ENCODE measurements around the gene UNC119B.

Gene UNC119B

DNA sequence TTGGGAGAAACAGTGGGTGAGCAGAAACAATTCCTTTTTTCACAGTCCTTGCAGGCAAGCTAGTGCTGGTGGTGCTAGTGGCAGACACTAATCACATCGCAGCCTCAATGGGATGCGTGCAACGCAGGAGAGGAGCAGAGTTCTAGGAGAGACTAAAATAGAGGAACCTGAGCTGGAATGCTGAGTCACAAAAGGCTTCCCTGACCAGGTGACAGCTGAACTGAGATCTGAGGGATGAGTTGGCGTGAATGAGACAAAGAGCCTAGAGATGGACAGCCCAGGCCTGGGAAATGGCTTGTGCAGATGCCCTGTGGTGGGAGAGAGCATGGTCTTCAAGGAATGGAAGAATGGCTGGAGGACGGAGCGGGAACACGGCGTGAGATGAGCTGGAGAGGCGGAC is 41.1 kb downstream of the UNC119B start:
- H3K9me3 ChIP-seq (ENCODE audit: control insufficient read depth, insufficient read depth, low read length): no peaks in the 10 kb centered on the region
- no peak overlapping the region for H3K9ac ChIP-seq (ENCODE audit: low read depth, low read length)
- no peaks in the 10 kb centered on the region for H3K36me3 ChIP-seq (ENCODE audit: insufficient read depth, low read length)
- H3K4me1 ChIP-seq (ENCODE audit: insufficient read depth, low read length): no peaks in the 10 kb centered on the region

DNA sequence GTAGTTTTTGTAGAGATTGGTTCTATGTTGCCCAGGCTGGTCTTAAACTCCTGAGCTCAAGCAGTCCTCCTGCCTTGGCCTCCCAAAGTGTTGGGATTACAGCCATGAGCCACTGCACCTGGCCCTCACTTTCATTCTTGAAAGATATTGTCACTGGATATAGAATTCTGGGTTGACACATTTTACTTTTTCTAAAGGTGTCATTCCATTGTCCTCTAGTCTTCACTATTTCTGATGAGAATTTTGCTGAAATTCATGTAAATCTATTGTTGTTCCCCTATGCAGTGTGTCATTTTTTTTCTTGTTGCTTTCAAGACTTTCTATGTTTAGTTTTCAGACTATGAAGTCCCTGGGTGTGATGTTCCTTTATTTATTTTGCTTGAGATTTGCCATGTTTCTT is 44.5 kb downstream of the UNC119B start:
- no peaks in the 10 kb centered on the region for H3K9me3 ChIP-seq (ENCODE audit: control insufficient read depth, insufficient read depth, low read length)
- H3K9ac ChIP-seq (ENCODE audit: low read depth, low read length): no peak overlapping the region
- H3K36me3 ChIP-seq (ENCODE audit: insufficient read depth, low read length): no peaks in the 10 kb centered on the region
- 0 out of 2 replicates have a peak, but pooled peaks cover 3% of the 10 kb centered on the region for H3K4me1 ChIP-seq (ENCODE audit: insufficient read depth, low read length)

GRCh38 chr12:120755269-120755668 is 45.0 kb downstream of the UNC119B start:
- no peak overlapping the region for H3K9ac ChIP-seq (ENCODE audit: low read depth, low read length)
- 0 out of 2 replicates have a peak, but pooled peaks cover 3% of the 10 kb centered on the region for H3K4me1 ChIP-seq (ENCODE audit: insufficient read depth, low read length)
- H3K36me3 ChIP-seq (ENCODE audit: insufficient read depth, low read length): no peaks in the 10 kb centered on the region
- H3K9me3 ChIP-seq (ENCODE audit: control insufficient read depth, insufficient read depth, low read length): no peaks in the 10 kb centered on the region

GRCh38 chr12:120757226-120757742 is 47.0 kb downstream of the UNC119B start:
- 0 out of 2 replicates have a peak, but pooled peaks cover 3% of the 10 kb centered on the region for H3K4me1 ChIP-seq (ENCODE audit: insufficient read depth, low read length)
- no peak overlapping the region for H3K9ac ChIP-seq (ENCODE audit: low read depth, low read length)
- H3K36me3 ChIP-seq (ENCODE audit: insufficient read depth, low read length): no peaks in the 10 kb centered on the region

DNA sequence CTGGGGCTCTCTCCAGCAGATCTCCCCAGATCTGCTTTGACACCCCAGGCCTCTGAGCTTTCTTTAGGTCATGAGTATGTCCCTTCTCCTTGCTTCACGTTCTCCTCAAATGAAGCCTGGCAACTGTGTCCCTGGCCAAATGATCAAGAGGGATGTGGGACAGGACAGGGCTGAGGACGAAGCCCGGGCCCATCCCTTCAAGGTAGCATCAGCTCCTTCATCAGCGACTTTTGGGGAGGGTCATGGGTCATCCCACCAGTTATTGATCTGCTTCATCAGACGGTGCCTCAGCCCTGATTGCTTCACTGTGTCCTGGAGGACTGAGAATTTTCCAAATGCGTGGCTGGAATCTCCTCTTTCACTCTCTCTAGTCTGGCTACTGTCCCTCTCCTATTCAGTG is 47.7 kb downstream of the UNC119B start:
- Histone ChIP-seq H3K9ac (ENCODE audit: low read depth, low read length) (no peak overlapping the region), H3K4me1 (ENCODE audit: insufficient read depth, low read length) (0 out of 2 replicates have a peak, but pooled peaks cover 3% of the 10 kb centered on the region), H3K36me3 (ENCODE audit: insufficient read depth, low read length) (peaks cover 3% of the 10 kb centered on the region; the same call in 1 of the 2 replicates), H3K9me3 (ENCODE audit: control insufficient read depth, insufficient read depth, low read length) (no peaks in the 10 kb centered on the region)

More at GRCh38 chr12:120757226-120757742, 47.0 kb downstream of the UNC119B start:
- no peaks in the 10 kb centered on the region for H3K9me3 ChIP-seq (ENCODE audit: control insufficient read depth, insufficient read depth, low read length)

- Histone ChIP-seq H3K9ac (ENCODE audit: low read depth, low read length) (no peak overlapping the region), H3K4me1 (ENCODE audit: insufficient read depth, low read length) (0 out of 2 replicates have a peak, but pooled peaks cover 3% of the 10 kb centered on the region), H3K9me3 (ENCODE audit: control insufficient read depth, insufficient read depth, low read length) (no peaks in the 10 kb centered on the region), H3K36me3 (ENCODE audit: insufficient read depth, low read length) (peaks cover 5% of the 10 kb centered on the region; the same call in 1 of the 2 replicates)
Observed at GRCh38 chr12:120758798-120759590, 48.7 kb downstream of the UNC119B start.

DNA sequence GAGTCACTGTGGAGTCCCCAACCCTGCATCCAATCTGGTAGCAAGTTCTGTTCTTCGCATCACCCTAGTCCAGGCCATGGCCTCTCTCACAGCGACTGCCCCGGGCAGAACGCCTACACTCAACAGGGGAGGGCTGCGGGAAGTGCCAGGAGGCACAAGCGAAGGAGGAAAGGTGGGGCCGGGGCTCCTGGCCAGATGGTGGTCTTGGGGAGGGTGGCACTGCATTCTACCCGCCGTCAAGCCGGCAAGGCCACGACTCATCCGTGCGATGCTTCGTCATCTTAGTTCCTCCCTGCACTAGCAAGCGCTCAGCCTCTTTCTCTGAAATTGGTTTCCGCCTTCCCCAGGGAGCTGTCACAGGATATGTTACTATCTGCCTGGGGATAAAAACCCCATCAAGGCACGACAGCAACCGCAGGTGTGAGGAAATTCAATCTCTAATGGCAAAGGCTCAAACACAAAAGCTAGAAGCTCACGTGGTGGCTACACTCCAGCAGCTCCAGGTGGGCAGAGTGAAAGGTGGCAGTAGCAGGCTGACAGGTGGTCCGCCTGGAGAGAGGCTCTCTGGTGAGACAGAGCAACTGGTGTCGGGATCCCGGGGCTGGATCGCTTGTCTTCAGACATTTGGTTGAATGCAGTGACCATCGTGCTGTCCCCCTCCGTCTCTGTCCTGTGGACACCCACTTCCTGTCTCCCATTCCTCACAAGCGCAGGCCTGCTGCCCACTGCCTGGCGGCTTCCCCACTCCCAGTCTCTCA is 49.5 kb downstream of the UNC119B start:
- no peaks in the 10 kb centered on the region for H3K9me3 ChIP-seq (ENCODE audit: control insufficient read depth, insufficient read depth, low read length)
- H3K9ac ChIP-seq (ENCODE audit: low read depth, low read length): no peak overlapping the region

DNA sequence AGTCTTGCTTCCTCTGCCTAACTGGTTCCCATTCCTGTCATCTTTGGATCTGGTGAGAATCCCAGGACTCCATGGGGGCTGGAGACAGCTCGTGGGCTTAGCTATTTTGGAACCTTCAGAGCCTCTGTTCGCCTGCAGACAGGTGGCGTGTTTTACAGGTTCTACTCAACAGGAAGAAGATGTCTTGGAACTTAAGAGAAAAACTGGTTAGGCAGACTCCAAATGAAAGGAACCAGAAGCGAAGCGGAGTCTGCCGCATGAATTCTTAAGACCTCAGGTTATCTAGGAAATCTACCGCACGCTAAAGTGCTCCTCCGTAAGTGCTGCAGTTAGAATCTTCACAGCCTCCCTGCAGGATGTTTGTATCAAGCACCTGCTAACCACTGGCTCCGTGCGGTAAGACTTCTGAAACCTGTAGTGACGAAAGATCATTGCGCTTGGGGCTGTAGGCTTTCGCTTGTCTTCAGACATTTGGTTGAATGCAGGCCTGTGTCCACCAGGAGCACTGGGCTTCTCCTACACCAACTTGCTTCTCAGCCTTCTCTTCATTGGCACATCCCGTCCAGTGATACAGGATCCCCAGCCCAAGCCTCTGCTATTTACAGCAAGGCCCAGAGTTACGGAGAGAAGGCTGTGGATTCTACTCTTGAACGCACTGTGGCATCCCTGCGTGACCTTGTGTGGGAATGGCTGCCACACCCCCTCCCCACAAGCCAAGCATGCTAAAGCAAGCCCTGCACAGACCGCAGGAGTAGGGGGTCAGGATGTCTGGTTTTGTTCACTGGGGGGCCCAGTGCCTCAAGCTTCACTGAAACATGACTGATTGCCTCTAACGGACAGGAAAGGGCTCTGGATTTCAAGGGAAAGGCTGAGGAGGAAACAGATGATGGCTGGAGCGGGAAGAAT is 50.3 kb downstream of the UNC119B start:
- no peaks in the 10 kb centered on the region for H3K9me3 ChIP-seq (ENCODE audit: control insufficient read depth, insufficient read depth, low read length)
- H3K36me3 ChIP-seq (ENCODE audit: insufficient read depth, low read length): peaks cover 5% of the 10 kb centered on the region; the same call in 1 of the 2 replicates
- 0 out of 2 replicates have a peak, but pooled peaks cover 3% of the 10 kb centered on the region for H3K4me1 ChIP-seq (ENCODE audit: insufficient read depth, low read length)
- no peak overlapping the region for H3K9ac ChIP-seq (ENCODE audit: low read depth, low read length)

More for the DNA sequence above, 49.5 kb downstream of the UNC119B start:
- Histone ChIP-seq H3K36me3 (ENCODE audit: insufficient read depth, low read length) (peaks cover 5% of the 10 kb centered on the region; the same call in 1 of the 2 replicates), H3K4me1 (ENCODE audit: insufficient read depth, low read length) (0 out of 2 replicates have a peak, but pooled peaks cover 3% of the 10 kb centered on the region)

GRCh38 chr12:120761519-120761934 is 51.3 kb downstream of the UNC119B start:
- Histone ChIP-seq H3K9me3 (ENCODE audit: control insufficient read depth, insufficient read depth, low read length) (no peaks in the 10 kb centered on the region), H3K4me1 (ENCODE audit: insufficient read depth, low read length) (0 out of 2 replicates have a peak, but pooled peaks cover 3% of the 10 kb centered on the region), H3K9ac (ENCODE audit: low read depth, low read length) (no peak overlapping the region), H3K36me3 (ENCODE audit: insufficient read depth, low read length) (peaks cover 7% of the 10 kb centered on the region)

GRCh38 chr12:120762086-120762485 is 51.8 kb downstream of the UNC119B start:
- Histone ChIP-seq H3K9me3 (ENCODE audit: control insufficient read depth, insufficient read depth, low read length) (no peaks in the 10 kb centered on the region), H3K36me3 (ENCODE audit: insufficient read depth, low read length) (peaks cover 13% of the 10 kb centered on the region), H3K9ac (ENCODE audit: low read depth, low read length) (no peak overlapping the region), H3K4me1 (ENCODE audit: insufficient read depth, low read length) (0 out of 2 replicates have a peak, but pooled peaks cover 3% of the 10 kb centered on the region)

- peaks cover 22% of the 10 kb centered on the region for H3K36me3 ChIP-seq (ENCODE audit: insufficient read depth, low read length)
- H3K4me1 ChIP-seq (ENCODE audit: insufficient read depth, low read length): 0 out of 2 replicates have a peak, but pooled peaks cover 3% of the 10 kb centered on the region
- H3K9ac ChIP-seq (ENCODE audit: low read depth, low read length): no peak overlapping the region
- no peaks in the 10 kb centered on the region for H3K9me3 ChIP-seq (ENCODE audit: control insufficient read depth, insufficient read depth, low read length)
Observed at GRCh38 chr12:120763250-120763649, 53.0 kb downstream of the UNC119B start.

DNA sequence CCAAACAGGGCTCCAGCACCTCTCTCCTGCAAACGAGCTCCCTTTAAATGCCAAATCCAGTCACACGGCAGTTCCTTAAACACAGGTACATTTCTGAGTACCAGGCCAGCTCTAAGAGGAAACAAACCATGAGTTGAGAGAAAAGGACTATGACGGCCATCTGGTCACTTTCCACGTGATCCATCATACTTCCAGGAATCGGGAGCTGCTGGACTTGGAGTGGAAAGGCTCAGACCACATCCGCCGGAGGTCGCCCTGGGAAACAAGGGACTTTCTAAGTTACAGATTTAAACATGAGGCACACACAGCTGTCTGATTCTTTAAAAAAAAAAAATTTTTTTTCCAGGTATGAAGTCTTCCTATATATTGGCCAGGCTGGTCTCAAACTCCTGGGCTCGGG is 54.6 kb downstream of the UNC119B start:
- H3K9ac ChIP-seq (ENCODE audit: low read depth, low read length): no peak overlapping the region
- H3K9me3 ChIP-seq (ENCODE audit: control insufficient read depth, insufficient read depth, low read length): no peaks in the 10 kb centered on the region
- H3K4me1 ChIP-seq (ENCODE audit: insufficient read depth, low read length): no peaks in the 10 kb centered on the region
- H3K36me3 ChIP-seq (ENCODE audit: insufficient read depth, low read length): peaks cover 22% of the 10 kb centered on the region

DNA sequence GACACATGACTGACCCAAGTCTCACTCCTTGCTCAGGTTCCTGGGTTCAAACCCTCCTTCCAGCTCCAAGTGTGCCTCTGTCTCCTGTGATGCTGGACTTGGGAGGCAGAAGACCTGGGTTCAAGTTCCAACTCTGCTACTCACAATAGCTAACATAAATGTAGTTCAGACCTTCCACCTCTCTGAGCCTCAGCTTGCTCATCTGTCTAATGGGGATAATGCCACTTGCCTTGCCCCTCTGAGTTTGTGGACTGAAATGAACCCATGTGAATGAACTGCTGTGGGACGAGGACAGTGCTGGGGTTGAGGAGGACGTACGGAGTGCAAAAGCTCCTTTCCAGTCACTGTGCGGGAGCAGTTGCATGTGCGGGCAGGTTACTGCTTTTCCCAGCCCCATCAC is 56.3 kb downstream of the UNC119B start:
- Histone ChIP-seq H3K9ac (ENCODE audit: low read depth, low read length) (no peak overlapping the region), H3K9me3 (ENCODE audit: control insufficient read depth, insufficient read depth, low read length) (no peaks in the 10 kb centered on the region), H3K36me3 (ENCODE audit: insufficient read depth, low read length) (peaks cover 22% of the 10 kb centered on the region), H3K4me1 (ENCODE audit: insufficient read depth, low read length) (no peaks in the 10 kb centered on the region)
